Middle frontal gyrus (tissue), 1 donor: ENCODE results near the gene ATP2C2.

ENCODE experiments used
- DNase-seq: peaks from one replicate; pipeline ENCODE4 v3.0.0-alpha.2; 2015; ENCODE audit warnings: low spot score; ENCODE audit errors: extremely low spot score

Gene ATP2C2

DNA sequence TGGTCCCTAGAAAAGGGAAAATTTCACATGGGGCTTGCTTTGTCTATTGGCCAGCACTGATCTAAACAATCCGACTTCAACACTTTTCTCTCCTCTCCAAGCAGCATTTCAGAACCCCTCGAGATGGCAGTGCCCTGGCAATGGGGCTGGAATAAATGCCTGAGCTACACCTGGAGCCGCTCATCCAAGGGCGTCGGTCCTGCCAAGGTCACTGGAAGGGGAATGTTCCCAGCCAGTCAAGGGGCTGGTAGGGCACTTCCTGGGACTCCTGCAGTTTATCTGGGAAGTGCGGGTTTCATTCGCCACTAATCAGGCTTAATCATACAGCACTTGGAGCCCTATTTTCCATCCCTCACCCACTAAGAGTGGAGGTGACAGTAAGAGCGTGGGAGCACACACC is 119.0 kb downstream of the ATP2C2 start:
- no peak for DNase-seq

- DNase-seq: no peak
Observed at GRCh38 chr16:84489131-84489530, 120.8 kb downstream of the ATP2C2 start.

GRCh38 chr16:84495506-84495905 is 127.2 kb downstream of the ATP2C2 start:
- no peak for DNase-seq

DNA sequence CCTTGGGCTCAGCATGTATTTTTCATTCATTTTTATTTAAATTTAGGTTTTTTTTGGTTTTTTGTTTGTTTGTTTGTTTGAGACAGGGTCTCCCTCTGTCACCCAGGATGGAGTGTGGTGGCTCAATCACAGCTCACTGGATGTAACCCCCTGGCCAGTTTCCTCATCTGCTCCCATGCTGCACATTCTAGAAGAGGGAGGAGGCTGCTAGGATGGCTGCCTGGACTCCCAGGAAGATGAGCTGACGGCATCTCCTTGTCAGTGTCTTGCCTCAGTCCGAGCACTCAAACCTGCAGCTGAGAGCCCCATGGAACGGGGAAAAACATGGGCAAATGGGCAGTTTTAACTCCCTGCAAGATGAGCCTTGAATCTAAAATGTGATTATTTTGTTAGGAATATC is 128.7 kb downstream of the ATP2C2 start:
- DNase-seq: no peak

DNA sequence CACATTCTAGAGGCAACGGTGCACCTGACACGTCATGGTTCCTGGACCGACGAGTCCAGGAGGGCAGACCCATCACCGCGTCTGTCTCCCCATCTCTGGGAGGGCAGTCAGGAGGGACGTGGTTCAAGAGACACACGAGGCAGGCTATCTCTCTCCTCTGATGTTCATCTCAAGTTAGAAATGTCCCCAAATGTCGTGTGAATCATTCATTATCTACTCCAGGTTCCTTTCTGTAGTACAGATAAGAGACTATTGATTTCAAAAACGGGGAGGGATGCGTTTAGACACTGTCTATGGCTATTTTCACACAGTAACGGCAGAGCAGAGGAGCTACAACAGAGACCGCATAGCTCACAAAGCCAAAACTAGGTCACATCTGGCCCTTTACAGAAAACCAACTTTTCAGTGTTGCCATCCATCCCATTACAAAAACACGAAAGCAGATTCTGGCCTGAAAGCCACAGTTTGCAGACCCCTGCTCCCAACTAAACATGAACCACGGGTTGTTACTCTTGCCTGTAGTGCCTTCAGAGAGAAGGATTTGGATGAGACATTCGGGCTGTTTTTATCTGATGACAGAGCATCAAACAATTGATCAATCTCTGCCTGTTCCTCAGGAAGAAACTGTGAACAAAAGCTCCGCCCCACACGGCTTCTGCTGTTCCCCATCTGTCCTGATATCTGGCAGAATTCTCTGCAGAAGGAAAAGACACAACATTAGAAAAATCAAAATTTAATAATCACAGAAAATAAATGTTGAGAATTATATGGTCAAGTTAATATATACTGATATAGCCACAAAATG is 129.3 kb downstream of the ATP2C2 start:
- DNase-seq: no peak

- no peak for DNase-seq
Observed at GRCh38 chr16:84498223-84498610, 129.9 kb downstream of the ATP2C2 start.

- no peak for DNase-seq
Observed at GRCh38 chr16:84498859-84499620, 130.7 kb downstream of the ATP2C2 start.

DNA sequence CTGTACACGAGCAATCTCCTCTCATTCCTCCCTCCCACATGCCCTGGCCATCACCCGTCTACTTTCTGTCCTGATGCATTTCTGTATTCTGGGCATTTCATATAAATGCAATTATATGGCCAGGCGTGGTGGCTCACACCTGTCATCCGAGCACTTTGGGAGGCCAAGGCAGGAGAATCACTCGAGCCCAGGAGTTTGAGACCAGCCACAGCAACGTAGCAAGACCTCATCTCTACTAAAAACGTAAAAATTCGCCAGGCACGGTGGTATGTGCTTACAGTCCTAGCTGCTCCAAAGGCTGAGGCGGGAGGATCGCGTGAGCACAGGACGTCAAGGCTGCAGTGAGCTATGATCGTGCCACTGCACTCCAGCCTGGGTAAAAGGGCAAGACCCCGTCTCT is 131.3 kb downstream of the ATP2C2 start:
- no peak for DNase-seq

DNA sequence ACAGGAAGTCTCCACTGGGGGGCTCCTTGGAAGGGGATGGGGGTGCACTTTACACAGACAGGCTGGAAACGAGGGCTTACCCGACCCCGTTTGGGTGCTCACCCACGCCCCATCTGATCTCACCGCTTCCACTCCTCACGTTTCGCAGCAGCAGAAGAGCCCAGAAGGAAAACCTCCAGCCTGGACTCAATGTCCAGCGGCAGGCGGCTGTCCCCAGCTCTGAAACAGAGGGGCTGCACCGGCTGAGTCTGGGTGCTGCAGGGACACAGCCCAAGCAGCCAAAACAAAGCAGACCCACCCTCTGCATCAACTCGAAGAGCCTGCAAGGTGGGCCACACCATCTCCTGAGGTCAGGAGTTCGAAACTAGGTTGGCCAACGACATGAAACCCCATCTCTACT is 132.2 kb downstream of the ATP2C2 start:
- DNase-seq: no peak

DNA sequence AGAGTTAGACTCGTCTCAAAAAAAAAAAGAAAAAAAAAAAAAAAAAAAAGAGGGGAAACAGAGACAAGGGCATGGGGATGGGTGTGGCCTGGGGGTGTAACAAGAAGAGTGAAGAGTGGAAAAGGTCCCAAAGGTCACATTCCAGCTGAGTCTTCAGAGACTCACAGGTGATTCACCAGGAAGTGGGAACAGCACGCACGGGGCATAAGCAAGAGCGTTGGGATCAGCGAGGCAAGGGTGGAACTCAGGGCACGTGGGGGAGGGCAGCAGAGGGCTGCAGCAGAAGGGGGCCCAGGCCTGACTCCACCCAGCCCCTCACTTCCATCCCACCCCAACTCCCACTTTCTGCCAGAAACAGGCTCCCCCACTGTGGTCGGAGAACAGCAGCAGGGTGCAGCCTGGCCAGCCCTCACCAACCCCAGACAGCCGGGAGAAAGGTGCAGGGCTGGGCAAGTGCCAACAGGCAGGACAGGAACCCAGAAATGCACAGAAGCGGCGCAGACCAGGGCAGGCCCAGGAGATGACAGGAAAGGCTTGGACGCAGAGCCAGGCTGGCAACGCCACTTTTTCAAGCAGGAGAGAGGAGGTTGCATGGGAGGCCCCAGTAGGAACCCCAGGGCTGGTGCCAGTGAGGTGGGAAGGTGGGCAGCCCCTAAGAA is 132.9 kb downstream of the ATP2C2 start:
- no peak for DNase-seq

- DNase-seq: no peak
Observed at GRCh38 chr16:84502075-84502474, 133.7 kb downstream of the ATP2C2 start.

GRCh38 chr16:84502581-84502980 is 134.2 kb downstream of the ATP2C2 start:
- DNase-seq: no peak

DNA sequence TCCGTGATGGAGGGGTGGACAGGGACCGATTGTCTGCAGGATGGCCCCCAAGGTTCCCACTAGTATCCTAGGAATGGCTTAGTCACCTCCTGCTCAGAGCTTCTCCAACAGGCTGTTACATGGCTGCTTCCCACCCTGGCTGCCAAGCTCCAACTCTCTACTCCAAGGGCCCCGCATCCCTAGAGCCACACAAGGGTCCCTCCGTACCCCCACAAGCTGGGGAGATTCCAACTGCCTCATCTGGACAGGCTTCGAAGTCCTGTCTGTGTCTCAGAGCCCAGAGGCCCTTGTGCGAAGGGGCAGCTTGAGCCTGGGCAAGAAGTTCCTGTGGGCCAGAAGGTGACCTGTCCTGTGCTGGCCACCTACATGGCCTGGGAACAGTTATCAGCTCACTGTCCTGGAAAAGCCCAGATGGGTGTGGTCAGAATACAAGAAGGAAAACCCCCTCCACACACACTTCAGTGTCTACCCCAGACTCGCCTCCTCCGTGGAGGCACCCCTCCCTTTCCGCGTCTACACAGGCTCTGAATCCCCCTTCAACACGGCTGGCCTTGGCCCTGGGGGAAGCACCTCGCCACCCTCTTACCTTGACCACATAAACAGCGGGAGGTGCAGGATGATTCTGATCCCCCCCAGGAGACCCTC is 135.5 kb downstream of the ATP2C2 start:
- DNase-seq: no peak

DNA sequence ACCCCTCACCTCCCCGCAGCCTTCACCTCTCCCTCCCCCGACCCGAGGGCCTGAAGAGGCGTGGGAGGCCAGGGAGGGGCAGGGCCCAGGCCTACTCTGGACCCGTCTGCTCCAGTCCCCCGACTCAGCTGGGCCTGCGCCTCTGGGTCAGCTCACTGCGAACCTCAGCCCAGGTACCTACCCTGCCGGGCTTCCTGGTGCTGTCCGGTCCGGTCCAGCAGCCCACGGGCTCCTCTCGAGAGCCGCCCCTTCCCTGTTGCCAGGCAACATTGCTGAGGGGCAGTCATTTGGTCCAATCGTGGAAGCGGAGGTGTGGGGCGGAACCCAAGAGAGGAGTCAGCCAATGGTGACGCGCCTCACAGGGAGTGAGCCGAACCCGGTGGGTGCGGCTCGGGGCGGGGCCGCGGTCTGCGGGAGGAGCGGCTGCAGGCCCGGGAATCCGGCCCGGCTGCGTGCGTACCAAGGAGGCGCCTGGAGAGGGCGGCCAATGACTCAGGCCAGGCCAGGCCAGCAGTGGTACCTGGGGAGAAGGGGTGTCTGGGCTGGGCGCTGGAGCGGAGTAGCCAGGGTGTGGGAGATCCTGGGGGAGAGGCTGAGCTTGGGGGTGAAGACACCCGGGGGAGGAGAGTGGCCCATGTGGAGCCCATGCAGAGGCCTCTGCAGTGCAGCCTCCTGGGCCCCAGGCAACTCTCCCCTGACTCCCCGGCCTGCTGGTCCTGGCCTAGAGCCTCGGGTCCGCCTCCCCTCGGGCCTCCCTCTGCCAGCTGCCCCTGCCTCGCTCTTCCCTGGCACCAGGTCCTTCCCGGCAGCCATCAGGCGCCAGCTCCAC is 136.3 kb downstream of the ATP2C2 start, which contains the start of gene MEAK7:
Gene MEAK7 (minus strand): TSS at position 240 of the 829 bp plus-strand sequence. CDS start 6,573 bp downstream, outside the sequence.
- peak; percentile 98 for DNase-seq

- no peak for DNase-seq
Observed at GRCh38 chr16:84505249-84506187, 137.2 kb downstream of the ATP2C2 start.

- no peak for DNase-seq
Observed at GRCh38 chr16:84507011-84507982, 139.0 kb downstream of the ATP2C2 start.

DNA sequence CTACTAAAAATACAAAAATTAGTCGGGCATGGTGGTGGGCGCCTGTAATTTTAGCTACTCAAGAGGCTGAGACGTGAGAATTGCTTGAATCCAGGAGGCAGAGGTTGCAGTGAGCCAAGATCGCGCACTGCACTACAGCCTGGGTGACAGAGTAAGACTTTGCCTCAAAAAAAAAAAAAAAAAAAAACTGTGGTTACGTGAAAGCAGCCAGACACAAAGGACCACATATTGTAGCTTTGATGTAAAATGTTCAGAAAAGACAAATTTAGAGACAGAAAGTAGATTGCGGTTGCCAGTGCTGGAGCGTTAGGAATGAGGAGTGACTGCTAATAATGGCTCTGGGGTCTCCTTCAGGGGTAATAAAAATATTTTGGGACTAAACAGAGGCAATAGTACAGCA is 140.2 kb downstream of the ATP2C2 start:
- no peak for DNase-seq
